ENCODE results near the gene PNLIP. TPM values are rescaled to one million over a fixed set of nuclear protein-coding genes. Genes with fewer than 3 reads are reported as not detected.

The PNLIP gene
- total and polyA plus RNA-seq, 12 donors, result 0.16 to 2.2 (median 0.90) TPM; not detected in 4

DNA sequence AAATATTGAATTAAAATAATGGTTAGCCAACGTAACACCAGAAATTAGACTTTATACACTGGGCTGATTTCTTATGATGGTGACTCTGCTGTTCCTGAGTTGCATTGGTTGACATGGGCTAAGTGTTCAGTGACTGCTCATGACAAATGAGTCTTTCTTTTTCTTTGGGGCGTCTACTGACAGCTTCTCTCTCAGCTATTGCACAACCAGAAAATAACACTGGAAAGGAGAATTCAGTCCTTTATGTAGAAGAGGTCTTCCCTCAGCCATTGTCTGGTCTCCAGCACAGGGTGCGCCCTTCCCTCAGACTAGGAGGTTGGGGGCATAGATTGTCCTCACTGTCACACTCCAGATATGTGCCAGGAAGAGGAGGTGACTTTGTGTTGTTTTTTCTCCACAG is 21.6 kb downstream of the PNLIP start:
- intact Hi-C loops (cut with DNase I), result no loop called here
- no peaks in the 10 kb centered on the region for H3K36me3 ChIP-seq (replicated peaks in 1 of 2)
- no peak for TF ChIP-seq POLR2A (IDR thresholded peaks at IDR 0.05)
- TF ChIP-seq, protein P1, sequence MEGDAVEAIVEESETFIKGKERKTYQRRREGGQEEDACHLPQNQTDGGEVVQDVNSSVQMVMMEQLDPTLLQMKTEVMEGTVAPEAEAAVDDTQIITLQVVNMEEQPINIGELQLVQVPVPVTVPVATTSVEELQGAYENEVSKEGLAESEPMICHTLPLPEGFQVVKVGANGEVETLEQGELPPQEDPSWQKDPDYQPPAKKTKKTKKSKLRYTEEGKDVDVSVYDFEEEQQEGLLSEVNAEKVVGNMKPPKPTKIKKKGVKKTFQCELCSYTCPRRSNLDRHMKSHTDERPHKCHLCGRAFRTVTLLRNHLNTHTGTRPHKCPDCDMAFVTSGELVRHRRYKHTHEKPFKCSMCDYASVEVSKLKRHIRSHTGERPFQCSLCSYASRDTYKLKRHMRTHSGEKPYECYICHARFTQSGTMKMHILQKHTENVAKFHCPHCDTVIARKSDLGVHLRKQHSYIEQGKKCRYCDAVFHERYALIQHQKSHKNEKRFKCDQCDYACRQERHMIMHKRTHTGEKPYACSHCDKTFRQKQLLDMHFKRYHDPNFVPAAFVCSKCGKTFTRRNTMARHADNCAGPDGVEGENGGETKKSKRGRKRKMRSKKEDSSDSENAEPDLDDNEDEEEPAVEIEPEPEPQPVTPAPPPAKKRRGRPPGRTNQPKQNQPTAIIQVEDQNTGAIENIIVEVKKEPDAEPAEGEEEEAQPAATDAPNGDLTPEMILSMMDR (IDR thresholded peaks at IDR 0.05), result no peak
- no peak overlapping the region for H3K4me3 ChIP-seq
- peaks cover 0 to 5% (median 0%) of the 10 kb centered on the region in 3 donors for H3K9me3 ChIP-seq (replicated peaks in 1 of 3)
- H3K27me3 ChIP-seq, result no peaks in the 10 kb centered on the region
- DNase-seq, result no peak
- WGBS, 4 donors, result 61 to 75% (median 74%) methylated on average over 3 of the region's 3 CpGs
- H3K4me1 ChIP-seq (replicated peaks in 1 of 2), result no peaks in the 10 kb centered on the region
- H3K27ac ChIP-seq, result no peak overlapping the region

DNA sequence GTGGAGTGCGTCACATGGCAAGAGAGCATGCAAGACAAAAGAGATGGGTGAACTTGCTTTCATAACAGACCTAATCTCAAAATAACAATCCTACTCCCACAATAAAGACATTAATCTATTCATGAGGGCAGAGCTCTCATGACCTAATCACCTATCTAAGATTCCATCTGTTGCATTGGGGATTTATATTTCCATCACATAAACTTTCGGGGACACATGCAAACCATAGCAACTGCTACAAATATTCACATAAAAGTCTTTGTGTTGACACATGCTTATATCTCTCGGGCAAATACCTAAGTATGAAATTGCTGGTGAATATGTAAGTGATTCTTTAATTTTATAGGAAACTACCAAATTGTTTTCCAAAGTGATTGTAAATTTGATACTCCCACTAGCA is 29.1 kb downstream of the PNLIP start:
- Histone ChIP-seq H3K27ac (no peak overlapping the region), H3K9me3 (replicated peaks in 1 of 3) (no peaks in the 10 kb centered on the region), H3K27me3 (peaks cover 4% of the 10 kb centered on the region), H3K4me3 (no peak overlapping the region), H3K4me1 (replicated peaks in 1 of 2) (no peaks in the 10 kb centered on the region), H3K36me3 (replicated peaks in 1 of 2) (no peaks in the 10 kb centered on the region)
- 65 to 77% (median 73%) methylated on average over 3 of the region's 3 CpGs for WGBS, 4 donors
- intact Hi-C loops (cut with DNase I), result no loop called here
- DNase-seq, result no peak
- no peak for TF ChIP-seq POLR2A (IDR thresholded peaks at IDR 0.05)
- TF ChIP-seq, protein P1 (IDR thresholded peaks at IDR 0.05), result no peak

DNA sequence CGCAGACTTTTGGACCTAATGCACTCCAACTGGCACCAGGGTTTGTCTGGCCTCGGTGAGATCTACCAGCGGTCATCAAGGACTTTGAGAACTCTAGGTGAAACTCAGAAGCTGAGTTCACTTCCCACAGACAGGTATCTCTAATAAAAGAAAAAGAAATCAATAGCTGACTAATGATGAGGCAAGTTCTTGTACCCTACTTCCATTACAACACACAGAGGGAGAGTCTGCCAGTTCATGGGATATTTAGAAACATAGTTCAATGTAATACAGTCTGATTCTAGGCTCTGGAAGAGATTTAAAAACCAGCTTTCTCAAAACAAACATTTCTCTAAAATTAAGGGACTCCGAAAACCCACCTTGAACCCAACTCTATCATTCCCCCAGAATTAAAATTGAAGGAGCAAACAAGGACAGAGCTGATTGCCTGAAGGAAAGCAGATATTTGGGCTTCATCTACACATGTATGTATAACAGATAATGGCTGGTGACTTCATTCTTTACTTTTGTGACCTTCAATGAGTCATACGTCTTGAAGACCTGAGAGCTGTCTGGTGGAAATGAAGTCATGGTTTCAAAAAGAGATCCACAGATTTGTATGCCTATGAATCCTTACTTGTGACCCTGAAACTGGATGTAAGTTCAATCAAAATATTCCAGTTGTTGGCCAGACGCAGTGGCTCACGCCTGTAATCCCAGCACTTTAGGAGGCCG is 42.3 kb downstream of the PNLIP start:
- DNase-seq, result no peak
- H3K27ac ChIP-seq, result no peak overlapping the region
- H3K27me3 ChIP-seq, result no peaks in the 10 kb centered on the region
- WGBS, 4 donors, result 67 to 79% (median 77%) methylated on average over 8 of the region's 8 CpGs
- intact Hi-C loops (cut with DNase I), result no loop called here
- H3K4me3 ChIP-seq, result no peak overlapping the region
- H3K36me3 ChIP-seq (replicated peaks in 1 of 2), result no peaks in the 10 kb centered on the region
- H3K9me3 ChIP-seq (replicated peaks in 1 of 3), result no peaks in the 10 kb centered on the region
- no peak for TF ChIP-seq POLR2A (IDR thresholded peaks at IDR 0.05)
- TF ChIP-seq, protein P1 (IDR thresholded peaks at IDR 0.05), result no peak
- no peaks in the 10 kb centered on the region for H3K4me1 ChIP-seq (replicated peaks in 1 of 2)

DNA sequence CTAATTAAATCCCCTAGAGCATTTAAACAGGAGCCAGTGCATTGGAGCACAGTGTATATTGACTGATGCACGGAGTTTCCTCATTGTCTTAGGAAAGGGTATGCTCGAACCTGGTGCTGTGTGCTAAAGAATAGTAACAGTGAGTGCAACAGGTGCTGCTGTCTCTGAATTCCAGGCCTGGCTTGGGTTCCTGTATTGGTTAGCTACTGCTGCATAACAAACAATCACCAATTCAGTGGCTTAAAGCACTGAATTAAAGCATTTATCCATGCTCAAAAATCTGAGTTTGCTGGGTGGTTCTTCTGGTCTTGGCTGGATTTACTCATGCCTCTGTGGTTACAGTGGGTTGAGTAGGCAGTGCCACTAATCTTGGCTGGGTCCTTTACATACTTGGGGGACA is 43.3 kb downstream of the PNLIP start:
- Histone ChIP-seq H3K27ac (no peak overlapping the region), H3K4me3 (no peak overlapping the region), H3K27me3 (no peaks in the 10 kb centered on the region), H3K4me1 (replicated peaks in 1 of 2) (no peaks in the 10 kb centered on the region), H3K9me3 (replicated peaks in 1 of 3) (no peaks in the 10 kb centered on the region), H3K36me3 (replicated peaks in 1 of 2) (no peaks in the 10 kb centered on the region)
- intact Hi-C loops (cut with DNase I), result no loop called here
- TF ChIP-seq, protein P1 (IDR thresholded peaks at IDR 0.05), result no peak
- TF ChIP-seq POLR2A (IDR thresholded peaks at IDR 0.05), result no peak
- 70 to 79% (median 73%) methylated on average over 2 of the region's 2 CpGs for WGBS, 4 donors
- DNase-seq, result no peak

Measured in adrenal gland (tissue), 12 donors.